DMS79 (cell line): ENCODE results near the gene YPEL3.
"Not testable (repeated sequence)": the region's sequence is repeated elsewhere in the genome, so short reads cannot be mapped to it uniquely, and the experiment has no call there.

Experiments used
- DNase-seq: peaks from one replicate; lab custom pipeline; 2025; lab: John Stamatoyannopoulos, UW

YPEL3 gene

DNA sequence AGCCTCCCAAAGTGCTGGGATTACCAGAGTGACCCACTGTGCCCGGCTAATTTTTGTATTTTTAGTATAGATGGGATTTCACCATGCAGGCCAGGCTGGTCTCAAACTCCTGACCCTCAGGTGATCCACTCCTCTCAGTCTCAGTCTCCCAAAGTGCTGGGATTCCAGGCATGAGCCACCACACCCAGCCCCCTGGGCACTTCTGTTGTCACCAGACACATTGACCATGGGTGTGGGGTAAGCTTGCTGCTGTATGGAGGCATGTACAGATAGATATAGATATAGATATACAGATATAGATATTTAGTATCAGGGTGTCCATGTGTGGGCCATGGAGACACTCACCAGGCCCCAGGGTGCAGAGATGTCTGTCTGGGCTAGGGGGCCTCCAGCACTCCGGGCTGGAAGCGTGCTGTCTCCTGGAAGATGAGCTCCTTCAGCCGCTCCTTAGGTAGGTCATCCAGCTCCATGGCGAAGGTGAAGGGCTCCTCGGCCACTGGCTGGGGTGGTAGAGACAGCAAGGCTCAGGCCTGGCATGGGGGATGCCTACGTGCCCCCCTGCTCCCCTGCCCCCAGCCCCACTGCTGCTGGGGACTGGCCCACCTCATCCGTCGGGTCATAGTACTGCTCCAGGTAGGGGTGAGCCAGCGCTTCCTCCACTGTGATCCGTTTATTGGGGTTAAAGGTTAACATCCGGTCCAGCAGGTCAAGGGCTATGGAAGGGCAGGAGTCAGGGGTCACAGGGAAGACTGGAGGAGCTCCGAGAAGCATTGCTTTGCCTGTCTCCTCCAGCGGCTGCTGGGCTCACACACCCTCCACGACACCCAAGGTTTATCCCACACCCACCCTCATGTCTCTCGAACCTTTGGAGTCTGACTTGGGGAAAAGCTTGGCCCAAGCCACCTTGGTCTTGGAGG is 20.5 kb upstream of the YPEL3 start:
- DNase-seq = no peak

- DNase-seq = no peak
These were observed 19.2 kb upstream of the YPEL3 start for GRCh38 chr16:30115238-30115637.

- DNase-seq = not testable (repeated sequence)
These were observed 18.8 kb upstream of the YPEL3 start for GRCh38 chr16:30114833-30115232.

GRCh38 chr16:30114411-30114810 is 18.4 kb upstream of the YPEL3 start:
- no peak for DNase-seq

- DNase-seq = no peak
These were observed 17.8 kb upstream of the YPEL3 start for GRCh38 chr16:30113711-30114333.

DNA sequence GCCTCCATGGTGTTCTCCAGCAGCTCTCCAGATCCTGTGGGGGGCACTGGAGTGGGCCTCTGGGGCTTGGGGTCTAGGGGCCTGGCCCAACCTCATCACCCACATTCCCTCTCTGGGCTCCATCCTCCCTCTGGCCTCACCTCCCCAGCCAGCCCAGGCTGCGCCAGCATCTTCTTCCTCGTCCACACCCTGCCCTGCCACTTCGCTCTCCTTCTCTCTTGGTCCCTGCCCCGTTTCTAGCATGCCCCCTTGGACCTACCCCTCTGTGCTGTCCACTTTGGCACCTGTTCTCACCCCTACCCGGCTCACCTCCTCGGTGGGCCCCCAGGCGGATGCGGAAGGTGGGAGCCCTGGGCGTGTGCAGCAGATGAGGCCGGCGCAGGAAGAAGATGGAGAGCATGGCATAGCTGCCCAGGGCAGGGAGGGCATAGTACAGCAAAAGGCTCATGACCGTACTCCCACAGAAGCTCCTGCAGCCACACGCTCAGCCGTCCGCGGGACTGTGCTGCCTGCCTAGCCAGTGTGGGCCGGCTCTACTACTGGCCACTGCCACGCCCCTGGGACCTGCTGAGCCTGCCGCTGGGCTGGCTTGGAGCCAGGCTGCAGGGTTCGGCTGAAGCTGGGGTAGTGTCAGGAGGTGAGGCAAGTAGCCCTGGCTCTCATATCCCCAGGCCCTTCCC is 17.2 kb upstream of the YPEL3 start, which contains the start of gene GDPD3:
Gene GDPD3, minus strand, starts transcription at position 507 of the 680 bp plus-strand sequence. Its CDS starts 59 bp downstream, at position 448.
- no peak for DNase-seq

- no peak for DNase-seq
These were observed 16.4 kb upstream of the YPEL3 start for GRCh38 chr16:30112197-30113030.

DNA sequence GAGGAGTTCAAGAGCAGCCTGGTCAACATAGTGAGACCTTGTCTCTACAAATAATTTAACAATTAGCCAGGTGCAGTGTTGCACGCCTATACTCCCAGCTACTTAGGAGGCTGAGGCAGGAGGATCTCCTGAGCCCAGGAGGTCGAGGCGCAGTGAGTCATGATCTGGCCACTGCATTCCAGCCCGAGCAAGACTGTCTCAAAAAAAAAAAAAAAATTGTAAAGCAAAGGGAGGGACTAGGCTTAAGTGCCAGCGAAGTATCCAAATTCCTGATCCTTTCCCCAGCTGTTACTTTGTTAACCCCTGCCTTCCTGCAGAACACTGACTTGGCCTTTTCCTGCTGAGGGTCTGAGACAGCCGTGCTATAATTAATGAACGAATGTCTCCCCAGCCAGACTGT is 14.6 kb upstream of the YPEL3 start:
- DNase-seq = no peak

GRCh38 chr16:30108059-30108850 is 12.2 kb upstream of the YPEL3 start:
- DNase-seq = no peak

DNA sequence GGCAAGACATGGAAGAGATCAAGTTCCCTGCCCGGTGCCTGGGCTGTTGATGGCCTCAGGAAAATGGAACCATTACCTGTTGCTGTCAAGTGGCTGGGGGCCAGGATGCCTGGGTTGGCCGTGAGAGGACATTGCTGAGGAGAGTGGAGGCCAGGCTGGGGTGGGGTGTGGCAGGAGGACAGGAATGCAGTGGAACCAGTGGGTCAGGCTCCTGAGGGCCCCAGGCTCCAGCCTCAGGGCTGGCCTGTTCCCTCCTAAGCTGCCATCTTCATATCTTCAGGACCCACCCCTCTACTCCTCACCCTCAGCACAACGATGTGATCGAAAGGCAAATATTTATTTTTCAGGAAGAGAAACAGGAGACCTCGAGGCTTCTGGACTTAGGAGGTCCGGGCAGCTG is 8.5 kb upstream of the YPEL3 start:
- no peak for DNase-seq

DNA sequence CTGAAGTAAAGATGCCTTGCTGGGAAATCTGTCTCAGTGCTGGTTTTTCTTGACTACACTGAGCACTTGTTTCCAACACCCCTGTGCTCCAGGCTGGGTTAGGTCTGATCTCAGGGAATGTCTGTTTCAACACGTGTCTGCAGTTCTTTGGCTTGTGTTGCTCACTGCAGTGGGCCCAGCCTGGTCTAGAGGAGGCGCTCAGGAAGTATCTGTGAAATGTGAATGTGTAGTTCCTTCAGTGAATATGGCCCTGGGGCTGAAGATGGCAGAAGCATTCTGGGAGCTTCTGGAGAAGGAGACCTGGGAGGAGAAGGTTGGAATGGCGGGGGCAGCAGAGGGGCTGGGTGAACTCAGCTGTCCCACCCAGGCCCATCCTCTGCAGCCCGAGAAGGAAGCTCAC is 8.1 kb upstream of the YPEL3 start:
- no peak for DNase-seq

GRCh38 chr16:30096862-30097563 is 1.0 kb upstream of the YPEL3 start:
- no peak for DNase-seq

- DNase-seq = no peak
These were observed 591 bp downstream of the YPEL3 start for GRCh38 chr16:30095166-30096078.

GRCh38 chr16:30094541-30095165 is 1.4 kb downstream of the YPEL3 start:
- DNase-seq = no peak

- DNase-seq = peak; percentile 16
These were observed 3.5 kb downstream of the YPEL3 start for GRCh38 chr16:30092373-30093010.

GRCh38 chr16:30091474-30092372 is 4.3 kb downstream of the YPEL3 start, which contains the start of gene TBX6:
Gene TBX6, minus strand, starts transcription at chr16:30091924. Its CDS starts 731 bp downstream, at chr16:30091193.
- DNase-seq = peak; percentile 67
